ENCODE measurements around the gene PCDHB10.
A peak's percentile ranks its signal among the peaks of the same experiment; 100 is the strongest.
"Not testable (repeated sequence)": the region's sequence is repeated elsewhere in the genome, so short reads cannot be mapped to it uniquely, and the experiment has no call there.

Gene PCDHB10

GRCh38 chr5:141150993-141151325, 41.2 kb upstream of the PCDHB10 start:
- Histone ChIP-seq H2AFZ (ENCODE audit: low read depth, low read length, severe bottlenecking) (no peak overlapping the region), H3K9me3 (ENCODE audit: insufficient read depth, low read length) (no peaks in the 10 kb centered on the region), H3K27ac (ENCODE audit: low read depth, low read length) (no peak overlapping the region), H3K4me2 (ENCODE audit: low read depth, low read length, poor library complexity, severe bottlenecking) (no peak overlapping the region), H3K9ac (ENCODE audit: low read length) (no peak overlapping the region), H3F3A (ENCODE audit: insufficient read depth) (no peaks in the 10 kb centered on the region), H3K4me3 (ENCODE audit: insufficient read depth, low read length, poor library complexity, severe bottlenecking) (no peak overlapping the region), H3K36me3 (ENCODE audit: low read length) (no peaks in the 10 kb centered on the region), H4K20me1 (ENCODE audit: low read depth, low read length) (no peaks in the 10 kb centered on the region), H3K9me2 (replicated peaks; ENCODE audit: insufficient read depth, low read length) (no peaks in the 10 kb centered on the region), H3K27me3 (ENCODE audit: low read length) (no peaks in the 10 kb centered on the region), H3K79me2 (ENCODE audit: insufficient read depth, low read length) (no peaks in the 10 kb centered on the region)
- TF ChIP-seq CTCF (IDR thresholded peaks at IDR 0.05; ENCODE audit: insufficient read depth, low read length, poor library complexity, severe bottlenecking) (no peak), EZH2phosphoT487 (conservative IDR thresholded peaks at IDR 0.05; ENCODE audit: low read length) (no peak)

GRCh38 chr5:141151632-141152031, 40.5 kb upstream of the PCDHB10 start:
- not testable (repeated sequence) for H3K9me2 ChIP-seq (replicated peaks; ENCODE audit: insufficient read depth, low read length); H3K9ac ChIP-seq (ENCODE audit: low read length); H3K4me3 ChIP-seq (ENCODE audit: insufficient read depth, low read length, poor library complexity, severe bottlenecking); H3K79me2 ChIP-seq (ENCODE audit: insufficient read depth, low read length); H3K36me3 ChIP-seq (ENCODE audit: low read length); H4K20me1 ChIP-seq (ENCODE audit: low read depth, low read length); H2AFZ ChIP-seq (ENCODE audit: low read depth, low read length, severe bottlenecking); H3K4me2 ChIP-seq (ENCODE audit: low read depth, low read length, poor library complexity, severe bottlenecking); H3K27ac ChIP-seq (ENCODE audit: low read depth, low read length); H3F3A ChIP-seq (ENCODE audit: insufficient read depth); H3K9me3 ChIP-seq (ENCODE audit: insufficient read depth, low read length); H3K27me3 ChIP-seq (ENCODE audit: low read length)

GRCh38 chr5:141152096-141152495, 40.1 kb upstream of the PCDHB10 start:
- H4K20me1 ChIP-seq (ENCODE audit: low read depth, low read length); H3K4me3 ChIP-seq (ENCODE audit: insufficient read depth, low read length, poor library complexity, severe bottlenecking); H3K9me3 ChIP-seq (ENCODE audit: insufficient read depth, low read length); H3K27me3 ChIP-seq (ENCODE audit: low read length); H3F3A ChIP-seq (ENCODE audit: insufficient read depth); H3K9ac ChIP-seq (ENCODE audit: low read length); H3K4me2 ChIP-seq (ENCODE audit: low read depth, low read length, poor library complexity, severe bottlenecking); H3K9me2 ChIP-seq (replicated peaks; ENCODE audit: insufficient read depth, low read length); H3K27ac ChIP-seq (ENCODE audit: low read depth, low read length); H3K79me2 ChIP-seq (ENCODE audit: insufficient read depth, low read length); H2AFZ ChIP-seq (ENCODE audit: low read depth, low read length, severe bottlenecking); H3K36me3 ChIP-seq (ENCODE audit: low read length): not testable (repeated sequence)

DNA sequence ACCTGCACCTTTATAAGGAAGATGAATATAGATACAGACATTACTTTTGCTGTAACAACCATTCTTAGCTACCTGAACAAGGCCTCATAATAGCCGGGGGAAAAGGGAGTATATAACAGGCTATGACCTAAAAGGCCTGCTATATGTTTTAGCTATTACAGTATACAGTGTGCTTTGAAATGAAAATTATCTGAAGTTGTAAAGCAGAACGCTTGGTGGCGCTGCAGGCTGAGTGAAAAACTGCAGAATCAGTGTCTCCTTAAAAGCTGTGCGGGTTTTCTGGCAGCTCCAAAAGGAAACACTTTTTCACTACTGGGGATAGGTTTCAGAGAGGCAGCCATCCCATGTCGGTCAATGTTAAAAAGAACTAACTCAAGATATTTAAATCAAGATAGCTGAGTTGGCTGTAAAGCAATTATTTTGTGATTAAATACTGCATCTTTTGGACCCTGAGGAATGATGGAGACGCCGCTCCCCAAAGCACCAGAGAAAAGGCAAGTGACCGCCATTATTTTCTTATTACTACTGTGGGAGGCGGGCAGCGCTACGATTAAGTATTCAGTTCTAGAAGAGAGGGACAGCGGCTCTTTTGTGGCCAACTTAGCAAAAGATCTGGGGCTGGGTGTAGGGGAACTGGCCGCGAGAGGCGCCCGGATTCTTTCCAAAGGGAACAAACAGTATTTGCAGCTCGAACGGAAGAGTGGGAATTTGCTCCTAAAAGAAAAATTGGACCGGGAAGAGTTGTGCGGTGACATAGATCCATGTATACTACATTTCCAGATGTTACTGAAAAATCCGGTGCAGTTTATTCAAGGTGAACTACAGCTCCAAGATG, 36.4 kb upstream of the PCDHB10 start:
- Histone ChIP-seq H3K4me2 (ENCODE audit: low read depth, low read length, poor library complexity, severe bottlenecking) (no peak overlapping the region), H3K27me3 (ENCODE audit: low read length) (no peaks in the 10 kb centered on the region), H3K9me3 (ENCODE audit: insufficient read depth, low read length) (no peaks in the 10 kb centered on the region), H3K27ac (ENCODE audit: low read depth, low read length) (no peak overlapping the region), H3K9ac (ENCODE audit: low read length) (no peak overlapping the region), H3K4me3 (ENCODE audit: insufficient read depth, low read length, poor library complexity, severe bottlenecking) (no peak overlapping the region), H3K36me3 (ENCODE audit: low read length) (no peaks in the 10 kb centered on the region), H3F3A (ENCODE audit: insufficient read depth) (no peaks in the 10 kb centered on the region), H4K20me1 (ENCODE audit: low read depth, low read length) (no peaks in the 10 kb centered on the region), H3K79me2 (ENCODE audit: insufficient read depth, low read length) (no peaks in the 10 kb centered on the region), H2AFZ (ENCODE audit: low read depth, low read length, severe bottlenecking) (no peak overlapping the region), H3K9me2 (replicated peaks; ENCODE audit: insufficient read depth, low read length) (no peaks in the 10 kb centered on the region)
- TF ChIP-seq EZH2phosphoT487 (conservative IDR thresholded peaks at IDR 0.05; ENCODE audit: low read length) (no peak), CTCF (IDR thresholded peaks at IDR 0.05; ENCODE audit: insufficient read depth, low read length, poor library complexity, severe bottlenecking) (peak; percentile 22)

DNA sequence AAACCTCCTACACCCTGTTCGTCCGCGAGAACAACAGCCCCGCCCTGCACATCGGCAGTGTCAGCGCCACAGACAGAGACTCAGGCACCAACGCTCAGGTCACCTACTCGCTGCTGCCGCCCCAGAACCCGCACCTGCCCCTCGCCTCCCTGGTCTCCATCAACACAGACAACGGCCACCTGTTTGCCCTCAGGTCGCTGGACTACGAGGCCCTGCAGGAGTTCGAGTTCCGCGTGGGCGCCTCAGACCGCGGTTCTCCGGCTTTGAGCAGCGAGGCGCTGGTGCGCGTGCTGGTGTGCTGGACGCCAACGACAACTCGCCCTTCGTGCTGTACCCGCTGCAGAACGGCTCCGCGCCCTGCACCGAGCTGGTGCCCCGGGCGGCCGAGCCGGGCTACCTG, 34.8 kb upstream of the PCDHB10 start:
- H3K27me3 ChIP-seq (ENCODE audit: low read length); H3K27ac ChIP-seq (ENCODE audit: low read depth, low read length); H3K4me3 ChIP-seq (ENCODE audit: insufficient read depth, low read length, poor library complexity, severe bottlenecking); H3K9ac ChIP-seq (ENCODE audit: low read length); H3F3A ChIP-seq (ENCODE audit: insufficient read depth); H3K79me2 ChIP-seq (ENCODE audit: insufficient read depth, low read length); H3K9me3 ChIP-seq (ENCODE audit: insufficient read depth, low read length); H3K4me2 ChIP-seq (ENCODE audit: low read depth, low read length, poor library complexity, severe bottlenecking); H2AFZ ChIP-seq (ENCODE audit: low read depth, low read length, severe bottlenecking); H3K36me3 ChIP-seq (ENCODE audit: low read length); H3K9me2 ChIP-seq (replicated peaks; ENCODE audit: insufficient read depth, low read length); H4K20me1 ChIP-seq (ENCODE audit: low read depth, low read length): not testable (repeated sequence)

GRCh38 chr5:141157901-141158300, 34.3 kb upstream of the PCDHB10 start:
- H3K9ac ChIP-seq (ENCODE audit: low read length); H2AFZ ChIP-seq (ENCODE audit: low read depth, low read length, severe bottlenecking); H3K27ac ChIP-seq (ENCODE audit: low read depth, low read length); H3K27me3 ChIP-seq (ENCODE audit: low read length); H3K36me3 ChIP-seq (ENCODE audit: low read length); H3K4me2 ChIP-seq (ENCODE audit: low read depth, low read length, poor library complexity, severe bottlenecking); H3K9me2 ChIP-seq (replicated peaks; ENCODE audit: insufficient read depth, low read length); H3K4me3 ChIP-seq (ENCODE audit: insufficient read depth, low read length, poor library complexity, severe bottlenecking); H4K20me1 ChIP-seq (ENCODE audit: low read depth, low read length); H3F3A ChIP-seq (ENCODE audit: insufficient read depth); H3K79me2 ChIP-seq (ENCODE audit: insufficient read depth, low read length); H3K9me3 ChIP-seq (ENCODE audit: insufficient read depth, low read length): not testable (repeated sequence)

Measured in SU-DHL-6 (cell line).